GM19023 (cell line): ENCODE data around the gene PDLIM5.

ENCODE experiments used
- ATAC-seq: cut with Tn5 transposase; IDR thresholded peaks from one replicate; pipeline ENCODE4 v1.9.1; 2021; ENCODE audit warnings: mild to moderate bottlenecking, moderate library complexity; ENCODE audit not compliant: unreplicated experiment

PDLIM5 gene

GRCh38 chr4:94525993-94526728, 74.4 kb downstream of the PDLIM5 start:
- no peak for ATAC-seq

- ATAC-seq, result no peak
Measured at GRCh38 chr4:94527556-94528233, 76.0 kb downstream of the PDLIM5 start.

- ATAC-seq, result no peak
Measured at GRCh38 chr4:94528792-94529451, 77.2 kb downstream of the PDLIM5 start.

- no peak for ATAC-seq
Measured at GRCh38 chr4:94530073-94530472, 78.3 kb downstream of the PDLIM5 start.

DNA sequence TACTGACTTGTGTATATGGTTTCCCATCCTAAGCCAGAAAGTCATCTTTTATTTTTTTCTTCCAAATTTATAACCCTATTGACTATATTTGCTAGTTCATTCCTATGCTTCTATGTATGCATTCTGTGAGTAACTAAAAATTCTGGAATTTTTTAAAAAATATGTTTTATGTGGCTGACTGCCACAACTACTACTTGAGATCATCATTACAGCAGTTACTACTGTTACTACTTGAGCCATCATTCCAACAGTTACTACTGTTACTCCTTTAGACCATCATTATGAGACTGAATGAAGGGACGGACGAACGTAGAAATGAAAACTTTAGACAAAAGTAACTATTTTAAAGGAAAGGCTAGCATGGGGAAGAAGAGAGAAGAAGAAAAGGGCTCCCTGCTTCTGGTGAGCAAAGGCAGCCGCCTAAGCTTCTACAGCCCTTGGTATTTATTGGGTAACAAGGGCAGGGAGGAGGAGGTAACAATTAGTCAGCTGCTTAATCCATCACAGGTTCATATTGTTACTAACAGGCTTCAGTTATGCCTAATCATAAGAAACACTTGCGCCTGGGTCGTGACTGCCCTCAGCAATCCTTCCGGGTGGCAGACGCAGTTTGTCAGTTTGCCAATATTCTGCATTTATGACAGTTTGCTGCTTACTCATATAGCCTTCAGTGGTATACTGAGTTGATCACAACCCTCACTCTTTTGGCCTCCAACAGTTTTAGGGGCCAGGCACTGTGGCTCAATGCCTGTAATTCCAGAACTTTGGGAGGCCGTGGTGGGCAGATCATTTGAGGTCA, 80.4 kb downstream of the PDLIM5 start:
- no peak for ATAC-seq

DNA sequence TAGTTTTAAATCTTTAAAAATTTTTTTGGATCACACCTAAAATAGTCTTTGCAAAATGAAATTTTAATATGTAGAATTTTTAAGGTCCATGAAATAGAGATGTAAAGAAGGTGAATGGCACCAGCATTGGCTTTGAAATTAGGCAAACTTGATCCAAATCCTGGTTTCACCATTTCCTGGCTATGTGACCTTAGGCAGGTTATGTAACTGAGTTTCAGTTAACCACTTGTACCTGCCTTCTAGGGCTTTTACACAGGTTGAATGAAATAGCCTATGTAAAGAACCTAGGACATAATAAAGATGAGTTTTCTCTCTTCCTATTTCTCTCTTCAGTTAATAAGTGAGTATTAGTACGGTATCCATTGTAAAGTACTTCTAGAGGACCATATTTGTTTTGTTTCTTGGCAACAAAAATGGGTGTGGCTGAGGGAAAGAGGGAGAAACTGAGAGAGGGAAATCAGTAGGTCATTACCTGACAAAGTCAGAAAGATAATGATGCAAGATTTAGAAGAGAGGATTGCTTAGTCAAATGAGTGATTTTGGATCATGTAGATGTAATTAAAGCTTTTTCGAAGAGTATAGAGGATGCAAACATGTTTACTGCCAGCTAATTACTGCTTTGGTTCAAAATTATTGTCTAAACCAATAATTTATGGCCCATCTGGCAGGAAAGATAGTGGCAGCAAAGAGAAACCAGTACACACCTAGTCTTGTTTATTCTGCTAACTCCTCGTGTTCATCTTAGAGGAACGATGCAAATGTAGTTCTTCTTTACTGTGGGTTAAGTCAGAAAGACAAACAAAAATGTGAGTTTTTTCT, 81.9 kb downstream of the PDLIM5 start:
- no peak for ATAC-seq

- peak; percentile 95 for ATAC-seq
Measured at GRCh38 chr4:94534401-94535312, 82.9 kb downstream of the PDLIM5 start.

GRCh38 chr4:94536049-94536448, 84.3 kb downstream of the PDLIM5 start:
- ATAC-seq, result no peak

DNA sequence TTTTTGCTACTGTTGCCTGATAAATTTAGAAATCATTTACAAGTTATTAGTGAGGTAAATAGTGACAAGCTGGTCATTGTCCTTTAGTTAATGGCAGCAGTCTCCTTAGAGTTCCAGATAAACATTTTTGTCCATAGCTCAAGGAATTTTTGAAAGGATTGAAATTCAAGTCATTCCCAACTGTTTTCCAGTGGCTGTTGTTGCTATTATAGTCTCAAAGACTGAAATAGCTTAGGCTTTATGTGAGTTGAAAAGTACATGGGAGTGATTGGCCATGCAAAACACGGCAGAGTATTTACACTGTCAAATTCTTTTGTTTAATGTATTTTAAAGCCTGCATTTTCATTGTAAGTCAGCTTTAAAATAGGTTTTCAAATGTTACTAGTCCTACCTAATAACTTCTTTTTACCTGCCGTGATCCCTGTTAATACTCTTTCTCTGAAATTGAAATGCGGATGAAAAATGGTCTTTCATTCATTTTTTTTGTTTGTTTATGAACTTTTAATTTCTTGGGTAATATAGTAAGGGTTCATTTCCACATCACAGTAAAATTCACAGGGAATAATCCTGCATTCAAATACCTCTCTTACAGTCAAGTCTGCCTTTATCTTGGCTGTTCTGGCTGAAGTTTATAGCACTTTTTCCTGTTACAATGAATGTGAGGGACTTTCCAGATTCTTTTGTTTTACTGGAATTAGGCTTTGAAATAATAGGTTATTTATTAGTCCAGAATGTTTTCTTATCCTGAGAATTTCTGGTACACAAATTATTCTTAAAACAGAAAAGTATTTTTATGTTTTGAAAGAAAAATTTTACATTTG, 85.1 kb downstream of the PDLIM5 start:
- ATAC-seq, result no peak

DNA sequence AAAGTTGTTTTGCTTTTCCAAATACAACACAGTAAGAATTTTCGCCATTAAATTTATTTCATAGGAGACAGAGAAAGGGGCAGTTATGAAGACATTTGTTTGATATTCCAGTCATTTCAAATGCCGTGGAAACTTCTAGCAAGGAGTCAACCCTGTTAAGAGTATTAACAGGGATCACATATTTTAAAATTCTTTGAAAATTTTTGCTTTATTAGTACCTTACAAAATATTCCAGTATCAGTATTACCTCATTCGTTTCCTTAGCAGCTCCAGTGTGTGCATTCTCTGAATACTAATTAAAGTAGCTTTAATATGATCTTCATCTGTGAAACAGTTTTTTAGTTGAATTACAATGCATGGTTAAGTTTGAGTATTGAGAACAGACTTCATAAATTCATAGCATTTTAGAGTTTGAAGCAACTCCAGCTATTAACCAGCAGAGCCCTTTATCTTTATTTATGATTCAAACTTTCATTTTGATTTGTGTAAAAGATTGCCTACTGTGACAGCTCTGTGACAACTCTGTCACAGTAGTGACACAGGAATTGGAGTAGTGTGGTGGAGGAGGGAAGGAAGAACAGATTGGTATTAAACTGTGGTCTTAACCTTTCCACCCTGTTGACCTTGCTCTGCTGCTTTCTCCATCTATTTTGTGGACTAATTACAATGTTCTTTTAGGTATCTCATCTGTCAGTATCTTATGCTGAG, 86.3 kb downstream of the PDLIM5 start:
- ATAC-seq, result no peak

GRCh38 chr4:94540476-94540875, 88.7 kb downstream of the PDLIM5 start:
- no peak for ATAC-seq

DNA sequence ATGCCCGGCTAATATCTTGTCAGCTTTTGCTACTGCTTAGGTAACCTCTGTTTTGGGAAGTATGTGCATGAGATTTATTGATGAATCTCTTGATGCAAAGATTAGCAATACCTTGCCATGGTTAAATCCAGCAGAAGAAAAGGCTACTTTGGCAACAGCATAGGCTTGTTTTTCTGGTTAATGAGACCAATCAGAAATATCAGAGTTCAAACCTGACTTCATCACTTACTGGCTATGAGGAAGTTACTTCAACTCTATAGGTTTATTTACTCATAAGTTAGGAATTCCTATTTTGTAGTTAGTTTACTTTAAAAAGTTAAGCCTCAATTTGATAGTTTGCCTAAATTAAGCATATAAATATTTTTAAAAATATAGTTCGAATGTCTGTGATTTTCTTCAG, 93.1 kb downstream of the PDLIM5 start:
- no peak for ATAC-seq

DNA sequence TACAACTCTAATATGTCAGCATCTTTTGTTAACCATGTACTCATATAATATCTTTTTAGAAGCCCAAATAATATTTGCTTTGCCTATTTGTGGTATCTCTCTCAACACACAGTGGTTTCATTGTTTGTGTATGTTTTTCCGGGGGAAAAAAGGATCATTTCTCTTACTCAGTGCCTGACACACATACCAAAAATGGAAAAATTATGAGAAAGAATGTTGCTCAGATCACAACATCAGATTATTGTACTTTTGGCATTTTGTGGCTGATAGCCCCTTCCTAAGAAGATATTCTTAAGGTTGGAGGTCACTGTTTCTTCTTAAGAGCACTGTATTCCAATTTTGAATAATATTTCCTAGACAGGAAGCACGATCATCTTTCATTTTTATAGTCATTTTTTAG, 93.6 kb downstream of the PDLIM5 start:
- no peak for ATAC-seq

GRCh38 chr4:94546949-94547348, 95.2 kb downstream of the PDLIM5 start:
- ATAC-seq, result no peak

DNA sequence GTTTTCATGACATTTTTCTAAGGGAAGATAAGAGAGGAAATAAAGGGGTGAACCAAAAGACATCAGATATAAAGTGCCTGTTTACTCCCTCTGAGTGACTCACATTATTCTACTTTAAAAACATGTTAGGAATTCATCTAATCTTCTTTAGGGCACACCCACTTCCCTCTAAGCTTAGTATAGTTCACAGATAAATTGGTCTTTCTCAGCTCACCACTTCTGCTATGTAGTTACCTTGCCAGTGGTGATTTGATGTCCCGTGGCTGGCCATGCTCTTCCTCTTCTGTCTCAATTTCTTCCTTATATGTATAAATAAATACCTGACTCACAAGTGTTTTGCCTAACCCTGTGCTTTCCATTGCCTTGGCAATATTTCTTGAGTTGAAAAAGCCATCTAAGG, 96.8 kb downstream of the PDLIM5 start:
- ATAC-seq, result no peak

DNA sequence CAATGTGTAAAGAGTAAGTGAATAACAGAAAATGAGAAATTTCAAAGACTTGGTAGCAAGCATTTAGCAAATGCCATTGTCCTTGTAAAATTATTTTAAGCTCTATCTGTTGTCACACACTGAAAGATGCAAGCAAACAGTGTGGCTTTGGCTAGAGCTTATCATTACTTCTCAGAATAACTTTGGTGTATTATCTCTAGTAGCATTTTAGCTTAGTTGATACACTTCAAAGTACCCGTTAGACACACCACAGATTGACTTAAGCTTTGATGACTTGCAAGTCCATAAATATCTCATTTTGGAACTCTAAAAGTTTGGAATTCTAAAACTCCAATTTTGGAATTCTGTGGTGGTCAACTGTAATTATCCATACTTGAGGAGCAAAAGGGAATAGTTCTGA, 98.6 kb downstream of the PDLIM5 start:
- no peak for ATAC-seq

DNA sequence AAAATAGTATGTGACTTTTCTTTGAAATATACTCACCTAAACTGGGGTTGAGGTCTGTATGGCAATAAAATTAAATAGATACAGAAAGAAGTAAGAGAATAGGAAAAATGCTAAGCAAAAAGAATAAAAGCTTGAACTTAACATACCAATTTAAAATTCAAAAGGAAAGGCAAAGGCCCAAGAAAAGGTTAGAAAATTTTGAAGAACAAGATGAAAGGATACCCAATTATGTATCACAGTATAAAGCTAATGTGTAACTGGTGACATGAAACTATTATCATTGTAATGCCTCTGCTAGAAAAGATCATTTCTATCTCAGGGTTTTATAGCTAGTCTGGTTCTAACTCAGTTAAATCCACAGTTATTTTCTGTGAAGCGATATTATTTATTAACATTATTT, 99.1 kb downstream of the PDLIM5 start:
- no peak for ATAC-seq
